ENCODE measurements around the gene ADA.
A peak's percentile ranks its signal among the peaks of the same experiment; 100 is the strongest.

The ADA gene

DNA sequence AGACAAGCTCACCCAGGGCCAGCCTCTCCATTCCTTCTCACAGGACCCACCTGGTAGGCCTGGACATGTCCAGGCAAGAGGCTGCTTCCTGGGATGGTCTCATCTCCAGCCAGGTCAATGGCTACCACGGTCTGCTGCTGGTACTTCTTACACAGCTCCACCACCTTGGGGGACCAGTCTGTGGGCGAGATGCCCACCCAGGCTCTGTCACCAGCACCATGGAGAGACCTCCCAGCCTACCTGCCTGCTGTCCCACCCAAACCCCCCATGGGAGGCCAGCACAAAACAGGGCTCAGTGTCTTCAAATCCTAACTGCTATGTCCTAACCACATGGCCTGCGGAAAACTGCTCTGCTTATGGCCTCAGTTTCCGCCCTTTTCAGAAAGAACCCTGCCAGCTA, 27.3 kb downstream of the ADA start:
- DNase-seq (ENCODE audit: low spot score), result no peak

- DNase-seq (ENCODE audit: low spot score), result no peak
Measured at GRCh38 chr20:44622501-44623270, 28.8 kb downstream of the ADA start.

DNA sequence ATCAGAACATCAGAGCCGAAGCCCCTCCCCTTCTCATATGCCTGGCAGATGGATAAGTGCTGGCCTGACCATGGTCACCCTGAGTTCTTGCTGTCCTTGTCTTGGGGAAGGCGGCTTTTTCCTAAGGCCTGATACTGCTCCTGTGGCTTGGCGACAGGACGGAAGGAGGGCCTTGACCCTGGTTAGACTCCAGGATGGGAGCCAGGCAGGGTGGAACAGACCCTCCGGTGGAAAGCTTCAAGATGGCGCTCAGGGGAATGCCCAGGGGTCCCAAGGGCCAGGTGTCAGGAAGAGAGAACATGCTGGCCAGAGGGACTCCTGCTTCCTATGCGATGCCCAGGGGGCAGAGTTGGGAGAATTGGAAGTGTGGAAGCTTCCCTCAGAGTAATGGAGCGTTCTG, 29.6 kb downstream of the ADA start:
- no peak for DNase-seq (ENCODE audit: low spot score)

GRCh38 chr20:44621325-44621724, 30.2 kb downstream of the ADA start:
- no peak for DNase-seq (ENCODE audit: low spot score)

GRCh38 chr20:44620030-44620429, 31.5 kb downstream of the ADA start:
- no peak for DNase-seq (ENCODE audit: low spot score)

DNA sequence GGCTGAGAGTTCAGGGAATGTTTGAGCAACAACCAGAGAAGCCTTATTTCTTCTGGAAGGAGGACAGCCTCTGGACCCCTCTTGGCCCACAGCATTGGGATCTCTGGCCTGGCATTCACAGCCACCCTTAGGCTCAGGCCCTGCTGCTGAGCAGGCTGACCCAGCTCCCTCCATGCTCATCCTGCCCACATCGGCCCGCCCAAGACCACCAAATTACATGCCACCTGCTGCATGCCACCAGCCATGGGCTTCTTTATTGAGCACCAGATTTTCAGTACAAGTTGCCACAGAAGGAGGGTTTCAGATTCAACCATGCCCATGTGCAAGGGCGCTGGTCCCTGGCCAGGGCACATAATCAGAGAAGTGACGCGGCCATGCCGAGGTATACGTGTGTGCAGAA, 32.2 kb downstream of the ADA start:
- no peak for DNase-seq (ENCODE audit: low spot score)

- no peak for DNase-seq (ENCODE audit: low spot score)
Measured at GRCh38 chr20:44618318-44618731, 33.2 kb downstream of the ADA start.

- DNase-seq (ENCODE audit: low spot score), result no peak
Measured at GRCh38 chr20:44616604-44616964, 34.9 kb downstream of the ADA start.

GRCh38 chr20:44615876-44616603, 35.5 kb downstream of the ADA start:
- no peak for DNase-seq (ENCODE audit: low spot score)

DNA sequence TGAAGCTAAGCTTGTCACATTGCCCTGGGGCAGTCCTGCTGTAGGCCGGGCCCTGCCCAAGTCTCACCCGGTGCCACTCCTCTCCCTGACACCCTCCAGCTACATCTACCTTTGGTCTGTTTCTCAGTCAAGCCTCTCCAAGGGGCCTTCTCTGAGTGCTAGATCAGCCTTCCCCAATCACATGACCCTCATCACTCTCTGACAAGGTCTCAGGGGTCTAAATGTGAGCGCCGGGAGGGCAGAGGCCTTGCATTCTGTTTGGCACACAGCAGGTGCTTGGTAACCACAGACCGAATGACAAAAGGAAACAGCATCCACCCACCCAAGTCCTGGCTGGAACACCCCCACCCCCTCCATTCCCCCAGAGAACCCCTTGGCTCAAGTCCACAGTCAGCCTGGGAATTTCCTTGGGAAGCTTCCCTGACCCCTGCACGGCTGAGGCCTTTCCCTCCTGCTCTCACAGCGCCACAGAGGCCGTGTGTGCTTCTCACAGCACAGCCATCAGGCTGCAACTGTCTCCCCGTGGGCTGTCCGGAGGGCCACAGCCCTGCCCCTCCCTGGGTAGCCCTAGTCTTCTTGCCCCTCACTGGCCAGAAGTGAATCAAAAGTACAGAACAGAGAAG, 36.2 kb downstream of the ADA start:
- DNase-seq (ENCODE audit: low spot score), result no peak

GRCh38 chr20:44614525-44614924, 37.0 kb downstream of the ADA start:
- DNase-seq (ENCODE audit: low spot score), result no peak

DNA sequence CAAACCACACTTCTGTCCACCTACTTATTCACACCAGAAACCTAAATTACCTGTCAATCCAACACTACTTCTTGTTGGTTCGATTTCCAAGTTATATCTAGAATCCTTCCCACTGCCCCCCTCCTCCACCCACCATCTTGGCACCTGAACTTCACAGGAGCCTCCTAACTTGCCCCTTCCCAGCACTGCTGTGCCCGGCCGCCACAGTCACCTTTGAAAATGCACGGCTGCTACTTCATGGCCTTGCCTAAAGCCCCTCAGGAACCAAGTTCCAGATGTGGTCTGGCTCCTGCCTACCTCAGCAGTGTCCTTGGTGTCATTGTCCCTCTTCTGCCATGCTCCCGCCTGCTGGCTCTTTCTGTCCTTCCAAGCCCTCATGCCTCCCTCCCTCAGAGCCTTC, 37.9 kb downstream of the ADA start:
- DNase-seq (ENCODE audit: low spot score), result no peak

DNA sequence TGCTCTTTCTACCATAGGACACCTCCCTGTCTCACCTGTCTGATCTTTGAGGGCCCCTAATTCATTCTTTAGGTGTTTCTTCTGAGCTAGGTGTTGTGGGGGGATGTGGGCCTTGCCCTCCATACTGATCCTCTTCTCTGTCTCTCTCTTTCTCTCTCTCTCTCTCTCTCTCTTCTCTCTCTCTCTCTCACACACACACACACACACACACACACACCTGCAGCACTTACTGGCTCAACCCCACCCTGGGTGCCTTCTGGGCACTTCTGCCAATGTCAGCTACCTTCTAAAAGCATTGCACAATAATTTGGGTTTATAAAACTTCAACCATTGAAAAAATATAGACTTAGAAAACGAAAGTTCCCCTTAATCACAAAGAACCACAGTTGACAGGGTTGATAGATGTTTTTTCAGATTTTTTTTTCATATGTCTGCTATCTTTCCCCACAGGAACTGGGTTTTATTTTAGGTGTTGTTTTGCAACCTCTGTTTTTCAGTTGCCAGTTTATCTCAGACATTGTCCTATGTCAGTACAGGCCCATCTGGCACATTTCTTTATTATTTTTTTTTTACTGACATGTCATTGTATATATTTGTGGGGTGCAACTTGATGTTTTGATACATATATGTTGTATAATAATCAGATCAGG, 41.1 kb downstream of the ADA start:
- no peak for DNase-seq (ENCODE audit: low spot score)

DNA sequence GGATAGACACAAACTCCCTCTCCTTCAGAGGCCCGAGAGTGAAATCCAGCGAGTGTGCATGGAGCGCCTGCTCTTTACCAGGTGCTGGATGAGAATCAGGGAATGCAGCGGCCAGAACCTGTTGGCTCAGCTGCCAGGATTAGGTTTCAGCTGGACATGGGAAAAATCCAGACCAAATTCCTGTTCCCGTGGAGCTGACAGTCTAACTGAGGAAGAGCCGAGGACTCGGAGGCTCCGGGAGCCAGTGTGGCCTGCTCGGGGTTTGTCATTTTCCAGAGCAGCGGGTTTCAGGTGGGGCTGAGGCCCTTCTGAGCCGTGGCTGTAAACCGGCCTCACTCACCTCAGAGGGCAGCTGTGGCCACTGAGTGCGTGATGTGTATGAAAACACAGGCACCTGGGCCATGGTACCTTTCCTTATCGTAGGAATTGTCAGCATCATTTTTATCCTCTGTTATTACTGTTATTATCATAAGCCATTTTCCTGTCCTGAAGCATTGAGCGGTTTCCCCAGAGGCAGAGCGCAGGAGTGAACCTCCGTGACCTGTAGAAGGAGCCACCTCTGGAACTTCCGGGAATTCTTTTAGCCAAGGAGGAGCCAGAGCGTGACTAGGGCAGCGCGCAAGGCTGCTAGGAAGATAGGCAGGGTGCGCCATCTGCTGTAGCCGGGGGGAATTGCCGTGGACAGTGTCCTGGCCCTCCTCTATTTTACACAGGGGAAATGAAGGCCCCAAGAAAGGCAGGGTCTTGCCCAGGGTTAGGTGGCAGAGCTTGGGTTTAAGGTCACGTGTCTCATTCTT, 41.8 kb downstream of the ADA start:
- peak; percentile 90 for DNase-seq (ENCODE audit: low spot score)

DNA sequence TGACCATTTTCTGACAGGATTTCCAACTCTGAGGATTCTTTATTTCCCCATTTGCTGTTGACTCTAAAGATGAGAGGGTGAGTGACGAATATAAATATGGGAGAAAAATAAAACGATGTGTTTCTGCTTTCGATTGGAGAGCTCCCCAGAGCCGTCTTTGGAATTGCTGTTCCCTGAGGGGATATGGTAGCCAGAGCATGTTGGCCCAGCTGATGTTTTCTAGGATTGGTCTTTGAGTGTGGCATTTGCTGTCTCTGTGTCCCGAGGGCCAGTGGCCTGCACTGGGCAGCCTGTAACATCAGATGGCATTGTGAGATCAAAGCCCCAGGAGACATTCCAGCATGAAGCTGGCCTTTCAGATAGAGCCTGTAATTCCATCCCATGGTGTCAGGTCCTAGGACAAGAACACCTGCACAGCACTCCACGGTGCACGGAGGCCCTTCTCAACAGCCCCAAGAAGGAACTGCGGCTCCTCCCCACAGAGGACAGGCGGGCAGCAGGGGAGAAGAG, 42.4 kb downstream of the ADA start:
- DNase-seq (ENCODE audit: low spot score), result no peak

GRCh38 chr20:44606725-44607441, 44.6 kb downstream of the ADA start:
- no peak for DNase-seq (ENCODE audit: low spot score)

- DNase-seq (ENCODE audit: low spot score), result no peak
Measured at GRCh38 chr20:44603327-44603726, 48.2 kb downstream of the ADA start.

DNA sequence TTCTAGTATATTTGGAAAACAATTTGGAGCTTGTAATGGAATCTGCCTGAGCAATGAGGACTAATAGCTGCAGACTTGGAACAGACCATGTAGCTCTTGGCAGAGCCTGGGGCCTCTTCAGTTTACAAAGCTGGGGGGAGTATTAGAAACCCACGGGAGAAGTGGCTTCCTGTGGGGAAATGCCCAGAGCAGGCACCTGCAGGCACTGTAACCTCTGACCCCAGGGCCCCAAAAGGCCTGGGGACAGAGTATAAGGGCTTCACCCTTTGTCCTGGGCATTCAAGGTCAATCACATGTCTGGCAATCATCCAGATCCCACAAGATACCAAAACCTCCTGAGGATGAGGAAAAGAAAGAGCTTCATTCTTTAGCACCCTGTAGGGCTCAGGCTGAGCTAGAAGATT, 49.7 kb downstream of the ADA start:
- no peak for DNase-seq (ENCODE audit: low spot score)

- DNase-seq (ENCODE audit: low spot score), result no peak
Measured at GRCh38 chr20:44601236-44601671, 50.2 kb downstream of the ADA start.

- no peak for DNase-seq (ENCODE audit: low spot score)
Measured at GRCh38 chr20:44600758-44601201, 50.7 kb downstream of the ADA start.

DNA sequence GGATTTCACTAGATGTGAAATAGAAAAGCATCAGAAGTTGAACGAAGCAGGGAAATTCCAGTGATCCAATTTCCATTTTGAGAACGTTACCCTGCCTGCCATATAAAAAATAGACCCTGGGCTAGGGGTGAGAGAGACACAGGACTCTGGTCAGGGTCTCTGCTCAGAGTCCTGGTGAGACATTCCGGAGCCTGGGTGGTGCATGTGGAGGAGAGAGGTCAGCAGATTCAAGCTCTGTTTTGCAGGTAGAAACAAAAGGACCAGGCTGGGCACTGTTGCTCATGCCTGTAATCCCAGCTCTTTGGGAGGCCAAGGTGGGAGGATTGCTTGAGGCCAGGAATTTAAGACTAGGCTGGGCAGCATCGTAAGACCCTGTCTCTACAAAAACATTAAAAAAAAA, 51.2 kb downstream of the ADA start:
- no peak for DNase-seq (ENCODE audit: low spot score)
